ENCODE measurements around the gene THSD4.

Gene THSD4

GRCh38 chr15:71810256-71811035 lies 695.2 kb downstream of the THSD4 start, which contains the start of gene NR2E3:
TSS of gene NR2E3 (plus strand) at chr15:71810554. CDS start at chr15:71810744, 190 bp downstream.
- no peak for DNase-seq (ENCODE audit: extremely low read depth, low read depth)
- no peak within 1 kb of the TSS for H3K4me3 ChIP-seq (replicated peaks; ENCODE audit: low read depth, low read length)
- no peak for TF ChIP-seq CTCF (IDR thresholded peaks at IDR 0.05; ENCODE audit: low read depth, low read length, missing control alignments)

- TF ChIP-seq CTCF (IDR thresholded peaks at IDR 0.05; ENCODE audit: low read depth, low read length, missing control alignments) = no peak
- H3K4me3 ChIP-seq (replicated peaks; ENCODE audit: low read depth, low read length) = no peak overlapping the region
- no peak for DNase-seq (ENCODE audit: extremely low read depth, low read depth)
These were observed 695.9 kb downstream of the THSD4 start for GRCh38 chr15:71811036-71811736.

GRCh38 chr15:71811752-71812735 lies 696.8 kb downstream of the THSD4 start:
- no peak for TF ChIP-seq CTCF (IDR thresholded peaks at IDR 0.05; ENCODE audit: low read depth, low read length, missing control alignments)
- H3K4me3 ChIP-seq (replicated peaks; ENCODE audit: low read depth, low read length) = no peak overlapping the region
- no peak for DNase-seq (ENCODE audit: extremely low read depth, low read depth)

GRCh38 chr15:71812966-71813722 lies 697.9 kb downstream of the THSD4 start:
- DNase-seq (ENCODE audit: extremely low read depth, low read depth) = no peak
- no peak for TF ChIP-seq CTCF (IDR thresholded peaks at IDR 0.05; ENCODE audit: low read depth, low read length, missing control alignments)
- no peak overlapping the region for H3K4me3 ChIP-seq (replicated peaks; ENCODE audit: low read depth, low read length)

- no peak overlapping the region for H3K4me3 ChIP-seq (replicated peaks; ENCODE audit: low read depth, low read length)
- no peak for TF ChIP-seq CTCF (IDR thresholded peaks at IDR 0.05; ENCODE audit: low read depth, low read length, missing control alignments)
- DNase-seq (ENCODE audit: extremely low read depth, low read depth) = no peak
These were observed 698.6 kb downstream of the THSD4 start for GRCh38 chr15:71813723-71814470.
